Hippocampal formation (tissue), 2 donors: ENCODE measurements around the gene KIR3DL2.
"Not testable (repeated sequence)": the region's sequence is repeated elsewhere in the genome, so short reads cannot be mapped to it uniquely, and the experiment has no call there.

Experiments used
- DNase-seq, 2 donors: peaks; one replicate each; lab custom pipeline; 2025; lab: John Stamatoyannopoulos, UW

The KIR3DL2 gene

GRCh38 chr19:54871696-54872095, 21.5 kb downstream of the KIR3DL2 start:
- no peak for DNase-seq

- no peak for DNase-seq
These were observed 23.7 kb downstream of the KIR3DL2 start, which contains the start of gene FCAR for GRCh38 chr19:54873990-54874389. TSS of gene FCAR (plus strand) at chr19:54874235. CDS start at chr19:54874290, 55 bp downstream.

- no peak for DNase-seq
These were observed 25.3 kb downstream of the KIR3DL2 start for GRCh38 chr19:54875506-54875905.

GRCh38 chr19:54877471-54877870, 27.2 kb downstream of the KIR3DL2 start:
- no peak for DNase-seq

- no peak for DNase-seq
These were observed 31.6 kb downstream of the KIR3DL2 start for GRCh38 chr19:54881884-54882283.

- DNase-seq: no peak
These were observed 32.5 kb downstream of the KIR3DL2 start for GRCh38 chr19:54882758-54883157.

- no peak for DNase-seq
These were observed 33.0 kb downstream of the KIR3DL2 start for GRCh38 chr19:54883228-54883627.

- no peak for DNase-seq
These were observed 38.0 kb downstream of the KIR3DL2 start for GRCh38 chr19:54888239-54888638.

- no peak for DNase-seq
These were observed 39.3 kb downstream of the KIR3DL2 start for GRCh38 chr19:54889566-54889965.

- no peak for DNase-seq
These were observed 43.2 kb downstream of the KIR3DL2 start for GRCh38 chr19:54893406-54893805.

GRCh38 chr19:54894106-54894505, 43.9 kb downstream of the KIR3DL2 start:
- DNase-seq: not testable (repeated sequence)

- no peak for DNase-seq
These were observed 45.8 kb downstream of the KIR3DL2 start for GRCh38 chr19:54896036-54896435.

GRCh38 chr19:54898685-54899084, 48.4 kb downstream of the KIR3DL2 start:
- not testable (repeated sequence) for DNase-seq

- DNase-seq: not testable (repeated sequence)
These were observed 49.4 kb downstream of the KIR3DL2 start for GRCh38 chr19:54899646-54900045.

GRCh38 chr19:54901153-54901552, 50.9 kb downstream of the KIR3DL2 start:
- DNase-seq: not testable (repeated sequence)

- no peak for DNase-seq
These were observed 51.8 kb downstream of the KIR3DL2 start for GRCh38 chr19:54902061-54902460.

GRCh38 chr19:54903303-54903702, 53.1 kb downstream of the KIR3DL2 start:
- no peak for DNase-seq

GRCh38 chr19:54904261-54904660, 54.0 kb downstream of the KIR3DL2 start:
- not testable (repeated sequence) for DNase-seq

- DNase-seq: no peak
These were observed 55.2 kb downstream of the KIR3DL2 start for GRCh38 chr19:54905421-54905802.

- no peak for DNase-seq
These were observed 55.7 kb downstream of the KIR3DL2 start, which contains the start of gene NCR1 for GRCh38 chr19:54905803-54906511. TSS of gene NCR1 (plus strand) at chr19:54906148. CDS start at chr19:54906188, 40 bp downstream.

GRCh38 chr19:54906819-54907218, 56.6 kb downstream of the KIR3DL2 start:
- no peak for DNase-seq

- DNase-seq: not testable (repeated sequence)
These were observed 57.7 kb downstream of the KIR3DL2 start for GRCh38 chr19:54907899-54908298.
